Ovary (tissue), 3 donors: ENCODE measurements around the gene SMARCB1.

Experiments
- EP300 ChIP-seq: sonication (generic); formaldehyde crosslinking; IDR thresholded peaks from one replicate; pipeline ENCODE4 v1.6.1; 2017; ENCODE audit warnings: antibody characterized with exemption
- TF ChIP-seq, protein P1 (sequence below), 3 donors: fragments of 450-650 bp in 2 of 3; fragments of 200-600 bp in 1 of 3; IDR thresholded peaks; one replicate each; pipeline versions ENCODE4 v1.5.1 to v1.8.0; 2016 to 2022; ENCODE audit warnings: antibody characterized with exemption in 3 of 3, mild to moderate bottlenecking in 1 of 3
- donor health status: DM: no; HTN: no; CAD: no.

DNA sequence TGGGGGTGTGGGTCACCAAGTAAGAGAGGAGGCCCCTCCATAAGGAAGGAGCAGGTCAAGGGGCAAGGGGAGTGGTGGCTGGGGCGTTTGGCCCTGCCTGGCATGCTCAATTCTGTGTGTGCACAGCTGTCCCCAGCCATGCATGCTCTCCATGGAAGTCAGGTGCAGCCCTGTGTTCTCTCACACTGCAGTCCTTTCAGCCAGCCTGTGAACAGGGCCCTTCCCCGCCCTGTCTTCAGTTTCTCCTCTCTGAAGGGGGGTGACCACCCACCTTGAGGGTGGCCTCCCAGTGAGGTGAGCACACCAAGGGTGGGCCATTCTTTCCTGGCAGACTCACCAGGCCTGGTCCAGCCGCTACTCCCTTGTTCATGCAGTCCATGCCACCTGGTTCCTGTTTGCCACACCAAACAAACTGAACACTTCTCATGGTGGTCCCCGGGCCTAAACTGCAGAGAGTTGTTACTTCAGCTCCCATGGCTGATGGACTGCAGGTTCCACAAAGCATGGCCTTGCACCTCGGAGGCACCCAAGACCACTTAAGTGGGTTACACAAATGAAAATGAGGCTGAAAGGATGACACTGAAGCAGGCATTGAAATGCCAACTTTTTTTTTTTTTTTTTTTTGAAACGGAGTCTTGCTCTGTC, 17.3 kb upstream of the SMARCB1 start:
- TF ChIP-seq, protein P1, sequence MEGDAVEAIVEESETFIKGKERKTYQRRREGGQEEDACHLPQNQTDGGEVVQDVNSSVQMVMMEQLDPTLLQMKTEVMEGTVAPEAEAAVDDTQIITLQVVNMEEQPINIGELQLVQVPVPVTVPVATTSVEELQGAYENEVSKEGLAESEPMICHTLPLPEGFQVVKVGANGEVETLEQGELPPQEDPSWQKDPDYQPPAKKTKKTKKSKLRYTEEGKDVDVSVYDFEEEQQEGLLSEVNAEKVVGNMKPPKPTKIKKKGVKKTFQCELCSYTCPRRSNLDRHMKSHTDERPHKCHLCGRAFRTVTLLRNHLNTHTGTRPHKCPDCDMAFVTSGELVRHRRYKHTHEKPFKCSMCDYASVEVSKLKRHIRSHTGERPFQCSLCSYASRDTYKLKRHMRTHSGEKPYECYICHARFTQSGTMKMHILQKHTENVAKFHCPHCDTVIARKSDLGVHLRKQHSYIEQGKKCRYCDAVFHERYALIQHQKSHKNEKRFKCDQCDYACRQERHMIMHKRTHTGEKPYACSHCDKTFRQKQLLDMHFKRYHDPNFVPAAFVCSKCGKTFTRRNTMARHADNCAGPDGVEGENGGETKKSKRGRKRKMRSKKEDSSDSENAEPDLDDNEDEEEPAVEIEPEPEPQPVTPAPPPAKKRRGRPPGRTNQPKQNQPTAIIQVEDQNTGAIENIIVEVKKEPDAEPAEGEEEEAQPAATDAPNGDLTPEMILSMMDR (IDR thresholded peaks at IDR 0.05) = no peak
- no peak for TF ChIP-seq EP300
